GM10847 (cell line): ENCODE measurements around the gene MTERF2.

Experiments used
- POLR2A ChIP-seq: IDR thresholded peaks from 2 replicates; pipeline ENCODE4 v1.6.1; 2011; ENCODE audit not compliant: insufficient read length; ENCODE audit errors: extremely low read depth

Gene MTERF2

DNA sequence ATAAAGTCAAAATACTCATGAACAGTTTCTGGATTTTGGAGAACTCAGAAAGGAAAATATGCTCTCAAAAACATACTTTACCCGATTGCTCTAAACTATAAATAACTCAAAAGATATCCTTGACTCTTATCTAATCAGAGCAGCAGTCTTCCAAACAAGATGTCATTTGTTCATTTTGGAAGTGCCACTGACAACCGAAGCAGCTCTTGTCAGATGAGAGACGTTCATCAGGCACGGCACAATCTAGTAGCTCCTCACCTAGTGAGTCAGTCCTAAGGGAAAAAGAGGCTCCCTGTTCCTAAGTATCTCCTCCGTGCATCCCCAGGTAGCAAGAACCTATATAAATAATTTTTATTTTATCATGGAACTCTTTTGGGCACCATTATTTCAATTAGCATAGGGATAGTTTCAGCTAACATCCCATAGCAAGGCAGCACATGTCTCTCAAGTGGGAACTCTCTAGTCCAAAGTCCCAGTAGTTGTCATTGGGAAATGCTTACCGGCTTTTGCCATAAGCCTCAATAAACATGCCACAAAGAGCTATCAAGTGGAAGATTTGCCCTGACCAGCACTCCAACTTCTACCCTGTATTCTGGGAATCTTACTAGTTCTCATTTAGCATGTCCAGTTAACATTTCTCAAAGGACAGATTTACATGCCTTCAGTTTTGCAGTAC lies 45.3 kb downstream of the MTERF2 start:
- no peak for TF ChIP-seq POLR2A

DNA sequence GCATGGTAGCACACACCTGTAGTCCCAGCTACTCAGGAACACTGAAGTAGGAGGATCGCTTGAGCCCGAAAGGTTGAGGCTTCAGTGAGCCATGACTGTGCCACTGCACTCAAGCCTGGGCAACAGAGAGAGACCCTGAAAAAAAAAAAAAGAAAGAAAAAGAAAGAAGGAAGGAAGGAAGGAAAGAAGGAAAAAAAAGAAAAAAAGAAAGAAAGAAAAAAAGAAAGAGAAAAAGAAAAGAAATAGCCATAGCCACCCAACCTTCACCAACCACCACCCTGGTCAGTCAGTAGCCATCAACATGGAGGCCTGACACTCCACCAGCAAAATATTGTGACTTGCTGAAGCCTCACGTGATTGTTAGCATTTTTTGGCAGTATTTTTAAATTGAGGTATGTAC lies 52.7 kb downstream of the MTERF2 start:
- TF ChIP-seq POLR2A, result no peak
